Measurements from ENCODE around the gene ZNF217.
"Not testable (repeated sequence)": the region's sequence is repeated elsewhere in the genome, so short reads cannot be mapped to it uniquely, and the experiment has no call there.

Gene ZNF217

DNA sequence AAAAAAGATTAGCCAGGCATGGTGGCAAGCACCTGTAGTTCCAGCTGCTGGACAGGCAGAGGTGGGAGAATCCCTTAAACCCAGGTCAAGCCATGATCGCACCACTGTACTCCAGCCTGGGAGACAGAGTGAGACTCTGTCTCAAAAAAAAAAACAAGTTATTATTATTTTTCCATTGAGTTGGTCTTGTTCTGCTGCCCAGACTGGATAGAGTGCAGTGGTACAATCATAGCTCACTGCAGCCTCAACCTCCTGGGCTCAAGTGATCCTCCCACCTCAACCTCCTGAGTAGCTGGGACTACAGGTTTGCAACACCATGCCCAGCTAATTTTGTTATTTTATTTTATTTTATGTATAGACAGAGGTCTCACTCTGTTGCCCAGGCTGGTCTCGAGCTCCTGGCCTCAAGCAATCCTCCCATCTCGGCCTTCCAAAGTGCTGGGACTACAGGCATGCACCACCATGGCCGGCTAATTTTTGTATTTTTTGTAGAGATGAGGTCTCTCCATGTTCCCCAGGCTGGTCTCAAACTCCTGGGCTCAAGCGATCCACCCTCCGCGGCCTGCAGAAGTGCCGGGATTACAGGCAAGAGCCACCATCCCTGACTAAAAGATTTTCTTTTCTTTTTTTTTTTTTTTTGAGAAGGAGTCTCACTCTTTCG is 31.4 kb downstream of the ZNF217 start:
- not testable (repeated sequence) for DNase-seq

- no peak for DNase-seq
These were observed 32.1 kb downstream of the ZNF217 start for GRCh38 chr20:53561505-53561904.

DNA sequence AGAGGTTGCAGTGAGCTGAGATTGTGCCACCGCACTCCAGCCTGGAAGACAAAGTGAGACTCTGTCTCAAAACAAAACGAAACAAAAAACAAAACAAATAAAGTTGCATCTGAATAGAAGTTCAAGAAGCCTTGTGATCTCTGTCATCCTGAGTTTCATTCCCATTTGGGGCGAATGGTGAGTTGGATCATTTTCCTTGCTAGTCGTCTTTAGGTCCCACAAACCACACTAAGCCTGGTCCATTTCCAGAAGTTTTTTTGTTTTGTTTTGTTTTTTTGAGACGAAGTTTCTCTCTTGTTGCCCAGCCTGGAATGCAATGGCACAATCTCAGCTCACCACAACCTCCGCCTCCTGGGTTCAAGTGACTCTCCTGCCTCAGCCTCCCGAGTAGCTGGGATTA is 33.8 kb downstream of the ZNF217 start:
- DNase-seq, result no peak

DNA sequence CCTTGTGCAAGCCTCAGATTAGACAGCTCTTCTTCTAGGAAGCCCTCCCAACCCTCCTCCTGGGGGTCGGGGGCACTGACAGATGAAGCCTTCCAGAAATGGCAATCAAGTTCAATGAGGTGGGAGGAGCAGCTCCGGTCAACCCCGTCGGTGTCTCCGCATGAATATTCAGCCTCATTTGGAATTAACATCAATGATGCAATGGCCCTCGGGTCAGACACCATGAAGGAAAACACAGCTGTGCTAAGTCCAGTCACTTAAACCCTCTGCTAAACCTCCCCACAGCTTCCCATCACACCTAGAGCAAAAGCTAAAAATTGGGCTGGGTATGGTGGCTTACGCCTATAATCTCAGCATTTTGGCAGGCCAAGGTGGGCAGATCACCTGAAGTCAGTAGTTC is 36.5 kb downstream of the ZNF217 start:
- no peak for DNase-seq

GRCh38 chr20:53556267-53556897 is 37.3 kb downstream of the ZNF217 start:
- no peak for DNase-seq

GRCh38 chr20:53555816-53556215 is 37.8 kb downstream of the ZNF217 start:
- DNase-seq, result no peak

- DNase-seq, result no peak
These were observed 38.6 kb downstream of the ZNF217 start for GRCh38 chr20:53555081-53555480.

- not testable (repeated sequence) for DNase-seq
These were observed 41.1 kb downstream of the ZNF217 start for GRCh38 chr20:53552572-53552893.

DNA sequence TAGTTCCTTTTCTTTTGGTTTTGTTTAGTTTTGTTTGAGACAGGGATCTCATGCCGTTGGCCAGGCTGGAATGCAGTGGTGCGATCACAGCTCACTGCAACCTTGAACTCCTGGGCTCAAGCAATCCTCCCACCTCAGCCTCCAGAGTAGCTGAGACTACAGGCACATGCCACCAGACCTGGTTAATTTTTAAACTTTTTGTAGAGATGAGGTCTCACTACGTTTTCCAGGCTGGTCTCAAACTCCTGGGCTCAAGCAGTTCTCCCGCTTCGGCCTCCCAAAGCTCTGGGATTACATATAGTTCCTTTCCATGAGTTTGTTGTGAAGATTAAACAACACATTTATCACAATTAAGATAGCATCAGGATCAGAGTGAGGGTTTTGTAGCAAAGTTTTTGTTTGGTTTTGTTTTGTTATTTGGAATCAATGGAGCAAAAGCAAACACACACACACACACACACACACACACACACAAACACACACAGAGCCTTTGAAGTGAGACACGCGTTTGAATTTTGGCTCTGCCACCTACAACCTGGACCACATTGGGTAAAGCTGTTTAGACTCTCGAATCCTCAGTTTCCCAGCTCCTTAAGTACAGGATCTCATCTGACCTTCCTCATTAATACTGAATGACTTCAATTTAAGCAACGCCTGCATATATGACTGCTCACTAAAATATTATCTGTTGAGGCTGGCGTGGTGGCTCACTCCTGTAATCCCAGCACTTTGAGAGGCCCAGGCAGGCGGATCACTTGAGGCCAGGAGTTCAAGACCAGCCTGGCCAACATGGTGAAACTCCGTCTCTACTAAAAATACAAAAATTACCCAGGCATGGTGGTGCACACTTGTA is 41.7 kb downstream of the ZNF217 start:
- not testable (repeated sequence) for DNase-seq

- no peak for DNase-seq
These were observed 43.1 kb downstream of the ZNF217 start for GRCh38 chr20:53550280-53551187.

GRCh38 chr20:53547664-53548239 is 45.9 kb downstream of the ZNF217 start:
- peak; percentile 63 to 77 (median 74) for DNase-seq

GRCh38 chr20:53539516-53539915 is 54.1 kb downstream of the ZNF217 start:
- DNase-seq, result no peak

DNA sequence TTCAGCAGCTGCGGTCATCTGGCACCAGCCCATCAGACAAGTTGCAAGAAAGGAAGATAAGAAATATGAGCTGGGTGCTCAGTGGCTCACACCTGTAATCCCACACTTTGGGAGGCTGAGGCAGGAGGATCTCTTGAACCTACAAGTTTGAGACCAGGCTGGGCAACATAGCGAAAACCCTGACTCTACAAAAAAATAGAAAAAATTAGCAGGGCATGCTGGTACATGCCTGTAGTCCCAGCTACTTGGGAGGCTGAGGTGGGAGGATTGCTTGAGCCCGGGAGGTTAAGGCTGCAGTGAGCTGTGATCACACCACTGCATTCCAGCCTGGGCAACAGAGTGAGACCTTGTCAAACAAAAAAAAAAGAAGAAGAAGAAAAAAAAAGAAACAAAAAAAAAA is 57.3 kb downstream of the ZNF217 start:
- not testable (repeated sequence) for DNase-seq

DNA sequence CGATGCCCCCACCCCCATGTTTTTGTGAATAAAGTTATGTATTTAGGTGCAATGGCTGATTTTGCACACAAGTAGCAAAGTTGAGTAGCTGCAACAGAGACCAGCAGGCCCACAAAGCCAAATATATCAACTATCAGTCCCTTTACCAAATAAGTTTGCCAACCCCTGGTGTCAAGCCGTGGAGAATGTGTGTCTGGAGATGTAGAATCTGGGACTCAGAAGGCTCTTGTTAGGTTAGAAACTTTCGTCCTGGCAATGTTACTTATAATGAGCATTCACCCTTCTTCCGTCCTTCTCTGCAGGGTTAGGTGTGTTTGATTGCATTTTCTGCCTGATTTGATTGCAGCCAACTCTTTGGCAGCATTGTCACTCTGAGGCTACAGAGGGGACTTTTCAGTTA is 57.8 kb downstream of the ZNF217 start:
- no peak for DNase-seq

GRCh38 chr20:53534037-53534436 is 59.6 kb downstream of the ZNF217 start:
- no peak for DNase-seq

- DNase-seq, result no peak
These were observed 60.1 kb downstream of the ZNF217 start for GRCh38 chr20:53533500-53533899.

- peak; percentile 35 to 63 (median 53) for DNase-seq
These were observed 60.9 kb downstream of the ZNF217 start for GRCh38 chr20:53532654-53533312.

DNA sequence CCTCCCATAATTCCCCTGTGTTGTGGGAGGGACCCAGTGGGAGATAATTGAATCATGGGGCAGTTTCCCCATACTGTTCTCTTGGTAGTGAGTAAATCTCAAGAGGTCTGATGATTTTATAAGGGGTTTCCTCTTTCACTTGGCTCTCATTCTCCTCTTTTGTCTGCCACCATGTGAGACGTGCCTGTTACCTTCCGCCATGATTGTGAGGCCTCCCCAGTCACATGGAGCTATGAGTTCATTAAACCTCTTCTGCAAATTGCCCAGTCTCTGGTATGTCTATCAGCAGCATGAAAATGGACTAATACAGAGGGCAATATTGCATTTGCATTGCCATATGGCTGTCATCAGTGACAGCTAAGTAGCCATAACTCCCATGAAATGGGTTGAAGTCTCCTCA is 63.2 kb downstream of the ZNF217 start:
- DNase-seq, result peak; percentile 5 to 38 (median 26)

DNA sequence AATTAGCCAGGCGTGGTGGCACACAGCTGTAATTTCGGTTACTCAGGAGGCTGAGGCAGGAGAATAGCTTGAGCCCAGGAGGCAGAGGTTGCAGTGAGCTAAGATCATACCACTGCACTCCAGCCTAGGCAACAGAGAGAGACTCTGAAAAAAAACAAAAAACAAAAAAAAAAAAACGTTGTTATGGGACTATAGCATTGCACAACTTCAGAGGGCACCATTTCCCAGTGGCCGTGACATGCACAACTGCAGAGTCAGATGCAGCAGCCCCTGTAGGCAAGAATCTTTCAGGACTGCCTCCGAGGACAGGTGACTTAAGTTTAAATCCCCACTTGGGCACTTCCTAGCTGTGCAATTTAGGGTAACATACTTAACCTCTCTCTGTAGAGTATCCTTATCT is 64.0 kb downstream of the ZNF217 start:
- no peak for DNase-seq

DNA sequence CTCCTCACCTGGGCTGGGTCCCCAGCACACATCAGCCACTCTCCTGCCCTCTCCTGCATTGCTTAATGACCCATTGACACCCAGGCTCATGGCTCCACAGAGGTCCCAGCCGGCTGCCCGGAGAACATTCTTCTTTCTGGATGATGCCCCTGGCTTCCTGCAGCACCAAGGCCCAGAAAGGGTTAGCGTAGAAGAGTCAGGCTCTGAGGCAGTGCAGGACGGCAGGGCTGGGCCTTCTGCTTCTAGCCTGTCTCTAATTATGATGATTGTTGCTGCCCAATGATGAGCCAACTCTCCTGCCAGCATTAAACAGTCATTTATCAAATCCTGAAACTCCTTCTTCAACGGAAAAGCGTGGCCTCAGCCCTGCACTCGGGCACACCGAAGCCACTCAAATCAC is 66.4 kb downstream of the ZNF217 start:
- no peak for DNase-seq

DNA sequence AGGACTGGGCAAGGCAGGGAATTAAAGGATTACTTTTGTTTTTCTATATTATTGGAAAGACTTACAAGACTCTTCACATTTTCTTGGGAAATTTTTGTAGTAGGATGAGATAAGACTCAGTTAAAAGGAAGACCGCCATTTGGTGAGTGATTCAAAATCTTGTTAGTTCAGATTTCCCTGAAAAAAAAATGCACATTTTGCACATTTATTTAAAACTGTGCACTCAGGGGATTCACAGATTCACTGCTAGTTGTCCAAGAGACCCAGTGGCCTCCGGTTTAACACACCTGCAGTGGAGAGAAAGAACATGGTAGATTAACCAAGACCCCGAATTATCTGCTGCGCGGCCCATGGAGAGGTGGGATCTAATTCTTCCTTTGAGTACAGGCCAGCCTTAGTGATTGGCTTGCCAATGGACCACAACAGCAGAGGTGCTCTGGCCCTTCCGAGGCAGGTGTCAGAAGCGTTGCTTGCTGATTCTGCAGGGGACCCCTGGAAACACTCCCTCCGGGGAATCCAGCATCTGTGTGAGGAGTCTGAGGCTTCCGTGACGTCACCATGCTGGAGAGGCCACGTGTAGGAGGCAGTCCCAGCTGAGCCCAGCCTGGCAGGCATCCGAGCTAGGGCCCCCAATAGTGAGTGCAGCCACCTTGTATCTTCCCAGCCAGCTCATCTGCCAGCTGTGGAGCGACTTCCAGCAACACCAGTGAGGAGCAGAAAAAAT is 68.9 kb downstream of the ZNF217 start:
- DNase-seq, result no peak

Measured in suppressor macrophage treated with lipopolysaccharide for 1 hour (primary cell).